ENCODE measurements around the gene PGBD4. TPM values are rescaled to one million over a fixed set of nuclear protein-coding genes. Genes with fewer than 3 reads are reported as not detected.

Gene PGBD4
- 3.6 and 3.9 TPM in 2 replicates for total RNA-seq

DNA sequence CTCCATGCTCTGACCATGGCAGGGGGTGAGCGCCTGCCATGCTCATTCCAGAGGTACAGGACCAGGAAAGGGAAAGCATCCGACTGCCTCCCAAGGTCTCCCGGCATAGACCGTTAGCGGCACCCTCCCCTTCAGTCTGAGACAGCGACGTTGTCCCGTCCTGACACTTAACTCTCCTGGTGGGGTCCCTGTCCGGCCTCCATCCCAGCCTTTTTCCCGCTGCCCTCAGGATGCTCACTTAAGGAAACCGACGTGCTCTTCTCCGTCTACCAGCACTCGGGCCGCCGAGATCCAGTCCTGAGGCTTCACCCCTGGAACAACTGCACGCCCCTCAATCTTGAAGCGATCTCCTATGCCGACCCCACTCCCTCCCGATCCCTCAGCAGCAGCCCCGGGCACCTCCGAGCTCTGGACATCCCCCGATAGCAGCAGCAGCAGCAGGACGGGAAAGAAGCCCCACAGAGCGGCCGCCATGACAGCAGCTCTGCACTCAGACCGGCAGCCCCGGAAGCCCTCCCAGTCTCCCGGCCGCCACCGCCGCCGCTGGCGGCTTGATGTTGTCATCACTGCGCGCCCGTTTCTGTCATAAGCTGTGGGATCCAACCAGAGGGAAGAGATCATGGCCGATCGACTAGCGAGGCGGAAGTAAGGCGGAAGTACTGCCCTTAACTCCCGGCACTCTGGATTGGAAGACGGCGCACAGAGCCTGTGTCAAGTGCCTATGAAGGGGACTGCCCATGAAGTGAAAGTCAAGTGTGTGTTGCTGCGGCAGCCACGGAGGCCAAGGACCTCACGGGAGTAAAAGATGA, at the start of gene PGBD4, which contains the start of gene EMC7:
Gene PGBD4 (plus strand): TSS at position 718 of the 809 bp plus-strand sequence. CDS start 449 bp downstream, outside the sequence.
Gene EMC7 (minus strand): TSS at position 497 of the 809 bp plus-strand sequence. CDS start 23 bp downstream, at position 474.

Other genes with a start within 250 kb of the PGBD4 start
- 0.07 TPM in 1 of 2 replicates, not detected in the other for gene CHRM5, start 133.6 kb upstream of the PGBD4 start, total RNA-seq
- 22.1 and 37.6 TPM in 2 replicates for gene AVEN, start 62.9 kb upstream of the PGBD4 start, total RNA-seq
- 60.2 and 62.6 TPM in 2 replicates for gene EMC7, start 221 bp upstream of the PGBD4 start, total RNA-seq
- gene KATNBL1, start 108.0 kb downstream of the PGBD4 start, total RNA-seq: 31.6 and 35.9 TPM in 2 replicates
- gene EMC4, start 122.9 kb downstream of the PGBD4 start, total RNA-seq: 155 and 182 TPM in 2 replicates
- 42.4 and 46.1 TPM in 2 replicates for gene SLC12A6, start 235.7 kb downstream of the PGBD4 start, total RNA-seq
- gene NOP10, start 241.1 kb downstream of the PGBD4 start, total RNA-seq: 132 and 166 TPM in 2 replicates
- not detected in 2 replicates for gene NUTM1, start 241.2 kb downstream of the PGBD4 start, total RNA-seq

All from smooth muscle cell of the pulmonary artery (primary cell).